Astrocyte (in vitro differentiated cells and primary cell): ENCODE results near the gene EMC8. TPM values are rescaled to one million over a fixed set of nuclear protein-coding genes. Genes with fewer than 3 reads are reported as not detected.

Experiments
- DNase-seq: peaks from one replicate; pipeline ENCODE4 v3.0.0-alpha.2; 2010; ENCODE audit warnings: low read depth
- FAIRE-seq: peaks from 2 replicates; lab custom pipeline; 2011; peaks lifted over from hg19 to GRCh38; lab: Jason Lieb, UNC
- H2AFZ ChIP-seq: 2 replicates; pipeline ENCODE4 v1.6.0; 2012; ENCODE audit warnings: low read depth, low read length, inconsistent platforms
- H3K27ac ChIP-seq: 2 replicates; pipeline ENCODE4 v1.5.1; 2011; ENCODE audit warnings: low read depth, low read length, inconsistent platforms
- H3K27me3 ChIP-seq: 2 replicates; pipeline ENCODE4 v1.6.0; 2011; ENCODE audit warnings: low read length, inconsistent platforms; ENCODE audit not compliant: insufficient read depth
- H3K36me3 ChIP-seq: 2 replicates; pipeline ENCODE4 v1.5.1; 2011; ENCODE audit warnings: low read length, inconsistent platforms; ENCODE audit not compliant: insufficient read depth
- H3K4me1 ChIP-seq: 2 replicates; pipeline ENCODE4 v1.5.1; 2011; ENCODE audit warnings: low read length, inconsistent platforms; ENCODE audit not compliant: insufficient read depth
- H3K4me2 ChIP-seq: 2 replicates; pipeline ENCODE4 v1.6.0; 2012; ENCODE audit warnings: low read length, inconsistent platforms
- H3K4me3 ChIP-seq: 2 replicates; pipeline ENCODE4 v1.5.1; 2011; ENCODE audit warnings: low read depth, mild to moderate bottlenecking, low read length, inconsistent platforms; ENCODE audit not compliant: insufficient read depth
- H3K79me2 ChIP-seq: 2 replicates; pipeline ENCODE4 v1.6.0; 2012; ENCODE audit warnings: mild to moderate bottlenecking, low read length, inconsistent platforms; ENCODE audit not compliant: insufficient read depth
- H3K9ac ChIP-seq: 2 replicates; pipeline ENCODE4 v1.6.0; 2012; ENCODE audit warnings: mild to moderate bottlenecking, low read length, inconsistent platforms
- H3K9me3 ChIP-seq: 2 replicates; pipeline ENCODE4 v1.5.1; 2012; ENCODE audit warnings: low read depth, mild to moderate bottlenecking, low read length, inconsistent platforms; ENCODE audit not compliant: insufficient read depth
- H4K20me1 ChIP-seq: 2 replicates; pipeline ENCODE4 v1.6.0; 2012; ENCODE audit warnings: low read length, inconsistent platforms; ENCODE audit not compliant: insufficient read depth
- H3K27ac Mint-ChIP-seq: one replicate; pipeline ENCODE4 v1.8.0; 2021; ENCODE audit warnings: mild to moderate bottlenecking, mixed read lengths; ENCODE audit not compliant: unreplicated experiment
- H3K27me3 Mint-ChIP-seq: one replicate; pipeline ENCODE4 v1.8.0; 2021; ENCODE audit warnings: low read depth, mixed read lengths; ENCODE audit not compliant: unreplicated experiment
- H3K36me3 Mint-ChIP-seq: one replicate; pipeline ENCODE4 v1.8.0; 2021; ENCODE audit warnings: low read depth, mixed read lengths; ENCODE audit not compliant: unreplicated experiment
- H3K4me1 Mint-ChIP-seq: one replicate; pipeline ENCODE4 v1.8.0; 2021; ENCODE audit warnings: low read depth, mixed read lengths; ENCODE audit not compliant: unreplicated experiment
- H3K4me3 Mint-ChIP-seq: one replicate; pipeline ENCODE4 v1.8.0; 2021; ENCODE audit warnings: mild to moderate bottlenecking, moderate library complexity, mixed read lengths; ENCODE audit not compliant: unreplicated experiment
- H3K9me3 Mint-ChIP-seq: one replicate; pipeline ENCODE4 v1.8.0; 2021; ENCODE audit warnings: mild to moderate bottlenecking, mixed read lengths; ENCODE audit not compliant: unreplicated experiment
- EZH2 ChIP-seq: IDR thresholded peaks from 2 replicates; pipeline ENCODE4 v1.6.1; 2012; ENCODE audit warnings: mild to moderate bottlenecking, low read length, inconsistent platforms; ENCODE audit not compliant: insufficient read depth
- total RNA-seq: library from RNA; stranded (reverse); gene quantifications from 2 replicates; pipeline ENCODE4 v1.2.1, GENCODE V29; 2021
- TF ChIP-seq, protein P1 (sequence below): IDR thresholded peaks from 2 replicates; pipeline ENCODE4 v1.5.1; 2011; ENCODE audit warnings: low read depth, mild to moderate bottlenecking, inconsistent platforms, low read length, moderate library complexity; ENCODE audit not compliant: insufficient read depth

EMC8 gene
- total RNA-seq, 1 donor from 2014 or later: 42.7 TPM

DNA sequence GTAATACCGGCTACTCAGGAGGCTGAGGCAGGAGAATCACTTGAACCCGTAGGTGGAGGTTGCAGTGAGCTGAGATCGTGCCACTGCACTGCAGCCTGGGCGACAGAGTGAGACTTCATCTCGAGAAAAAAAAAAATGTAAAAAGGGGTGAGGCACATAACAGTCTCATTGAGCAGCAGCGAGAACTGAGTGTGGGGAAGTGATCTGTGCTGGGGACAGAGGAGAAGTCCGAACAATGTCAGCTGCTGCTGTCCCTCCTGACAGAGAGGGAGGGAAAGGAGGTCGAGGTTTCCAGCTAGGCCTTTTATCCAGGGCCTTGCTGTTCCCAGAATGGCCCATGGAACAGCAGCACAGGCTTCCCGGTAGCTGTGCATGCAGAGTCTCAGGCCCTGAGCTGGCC lies 62.4 kb downstream of the EMC8 start:
- Histone ChIP-seq H3K36me3 (no peaks in the 10 kb centered on the region), H3K9me3 (no peaks in the 10 kb centered on the region), H3K27me3 (no peaks in the 10 kb centered on the region), H3K4me1 (no peaks in the 10 kb centered on the region), H4K20me1 (peaks cover 3% of the 10 kb centered on the region), H3K9ac (no peak overlapping the region), H3K4me2 (no peak overlapping the region), H3K4me3 (no peak overlapping the region), H2AFZ (no peak overlapping the region), H3K79me2 (no peaks in the 10 kb centered on the region), H3K27ac (no peak overlapping the region)
- no peak overlapping the region for H3K27ac Mint-ChIP-seq
- H3K36me3 Mint-ChIP-seq: peaks cover 1% of the 10 kb centered on the region
- FAIRE-seq (no peak), DNase-seq (no peak)
- peaks cover 14% of the 10 kb centered on the region for H3K27me3 Mint-ChIP-seq
- H3K4me1 Mint-ChIP-seq: no peaks in the 10 kb centered on the region
- no peaks in the 10 kb centered on the region for H3K9me3 Mint-ChIP-seq
- TF ChIP-seq, protein P1, sequence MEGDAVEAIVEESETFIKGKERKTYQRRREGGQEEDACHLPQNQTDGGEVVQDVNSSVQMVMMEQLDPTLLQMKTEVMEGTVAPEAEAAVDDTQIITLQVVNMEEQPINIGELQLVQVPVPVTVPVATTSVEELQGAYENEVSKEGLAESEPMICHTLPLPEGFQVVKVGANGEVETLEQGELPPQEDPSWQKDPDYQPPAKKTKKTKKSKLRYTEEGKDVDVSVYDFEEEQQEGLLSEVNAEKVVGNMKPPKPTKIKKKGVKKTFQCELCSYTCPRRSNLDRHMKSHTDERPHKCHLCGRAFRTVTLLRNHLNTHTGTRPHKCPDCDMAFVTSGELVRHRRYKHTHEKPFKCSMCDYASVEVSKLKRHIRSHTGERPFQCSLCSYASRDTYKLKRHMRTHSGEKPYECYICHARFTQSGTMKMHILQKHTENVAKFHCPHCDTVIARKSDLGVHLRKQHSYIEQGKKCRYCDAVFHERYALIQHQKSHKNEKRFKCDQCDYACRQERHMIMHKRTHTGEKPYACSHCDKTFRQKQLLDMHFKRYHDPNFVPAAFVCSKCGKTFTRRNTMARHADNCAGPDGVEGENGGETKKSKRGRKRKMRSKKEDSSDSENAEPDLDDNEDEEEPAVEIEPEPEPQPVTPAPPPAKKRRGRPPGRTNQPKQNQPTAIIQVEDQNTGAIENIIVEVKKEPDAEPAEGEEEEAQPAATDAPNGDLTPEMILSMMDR: no peak
- no peak for TF ChIP-seq EZH2
- no peak overlapping the region for H3K4me3 Mint-ChIP-seq

DNA sequence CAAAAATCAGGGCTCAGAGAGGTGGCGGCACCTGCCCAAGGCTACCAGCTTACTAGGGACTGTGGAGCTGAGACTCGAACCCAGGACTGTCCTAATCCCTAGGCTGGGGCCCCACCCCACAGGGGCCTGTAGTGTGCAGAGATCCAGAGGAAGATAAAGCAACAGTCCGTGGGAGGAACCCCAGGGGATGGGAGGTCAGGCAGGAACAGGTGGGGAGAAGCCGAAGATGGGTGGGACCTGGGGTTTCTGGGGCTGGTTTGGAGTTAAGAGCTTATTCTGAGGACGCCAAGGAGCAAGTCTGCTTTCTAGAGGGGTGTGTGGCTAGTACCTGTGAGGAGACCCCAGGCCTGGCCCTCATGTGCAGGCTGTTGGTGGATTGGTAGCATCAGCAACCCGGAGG lies 63.4 kb downstream of the EMC8 start:
- H3K79me2 ChIP-seq: no peaks in the 10 kb centered on the region
- no peak overlapping the region for H3K4me3 ChIP-seq
- H3K27me3 ChIP-seq: no peaks in the 10 kb centered on the region
- H3K36me3 ChIP-seq: no peaks in the 10 kb centered on the region
- DNase-seq (no peak), FAIRE-seq (no peak)
- Mint-ChIP-seq H3K36me3 (peaks cover 1% of the 10 kb centered on the region), H3K27ac (no peak overlapping the region), H3K4me1 (no peaks in the 10 kb centered on the region), H3K9me3 (no peaks in the 10 kb centered on the region), H3K4me3 (no peak overlapping the region), H3K27me3 (peaks cover 5% of the 10 kb centered on the region)
- TF ChIP-seq, protein P1: no peak
- TF ChIP-seq EZH2: no peak
- peaks cover 3% of the 10 kb centered on the region for H4K20me1 ChIP-seq
- no peaks in the 10 kb centered on the region for H3K9me3 ChIP-seq
- no peak overlapping the region for H2AFZ ChIP-seq
- H3K27ac ChIP-seq: no peak overlapping the region
- H3K4me1 ChIP-seq: no peaks in the 10 kb centered on the region
- H3K9ac ChIP-seq: no peak overlapping the region
- no peak overlapping the region for H3K4me2 ChIP-seq

DNA sequence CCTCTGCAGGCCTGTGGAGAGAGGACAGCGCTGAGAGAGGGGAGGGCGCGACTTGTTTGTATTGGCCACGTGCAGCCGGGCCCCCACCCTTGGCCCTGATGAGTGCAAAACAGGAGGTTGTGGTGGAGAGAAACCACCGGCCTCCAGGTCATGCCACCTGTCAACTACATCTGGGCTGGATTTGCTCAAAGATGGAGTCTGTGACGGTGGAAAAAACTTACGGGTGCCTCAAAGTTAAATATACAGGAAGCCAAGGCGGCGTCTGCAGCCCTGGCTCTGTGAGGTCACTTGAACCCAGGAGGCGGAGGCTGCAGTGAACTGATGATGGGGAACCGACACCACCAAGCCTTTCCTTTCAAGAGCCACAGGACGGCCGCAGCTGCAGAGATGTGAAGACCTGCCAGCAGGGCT lies 64.1 kb downstream of the EMC8 start:
- Histone ChIP-seq H4K20me1 (peaks cover 3% of the 10 kb centered on the region), H3K79me2 (no peaks in the 10 kb centered on the region), H3K4me2 (no peak overlapping the region), H3K9me3 (no peaks in the 10 kb centered on the region), H3K4me3 (no peak overlapping the region), H3K36me3 (no peaks in the 10 kb centered on the region), H3K4me1 (no peaks in the 10 kb centered on the region), H3K27ac (no peak overlapping the region), H3K27me3 (no peaks in the 10 kb centered on the region), H2AFZ (no peak overlapping the region), H3K9ac (no peak overlapping the region)
- FAIRE-seq (no peak), DNase-seq (no peak)
- Mint-ChIP-seq H3K4me1 (no peaks in the 10 kb centered on the region), H3K4me3 (no peak overlapping the region), H3K9me3 (no peaks in the 10 kb centered on the region), H3K27ac (no peak overlapping the region), H3K27me3 (peaks cover 5% of the 10 kb centered on the region), H3K36me3 (peaks cover 1% of the 10 kb centered on the region)
- TF ChIP-seq EZH2: no peak
- TF ChIP-seq, protein P1: no peak
